K562 (cell line): ENCODE results near the gene GRIK5. TPM values are rescaled to one million over a fixed set of nuclear protein-coding genes. Genes with fewer than 3 reads are reported as not detected.

Experiments
- ADNP ChIP-seq: fragments of 200-800 bp; sonication (Bioruptor generic); IDR thresholded peaks from 2 replicates; pipeline ENCODE4 v1.6.1; 2016; ENCODE audit warnings: missing genetic modification characterization, missing compliant biosample characterization
- FOXA3 ChIP-seq, 2 experiments: fragments of 450-650 bp in 1 of 2; sonication (generic) in 1 of 2; formaldehyde crosslinking; IDR thresholded peaks in 1 of 2; conservative IDR thresholded peaks in 1 of 2; 2 replicates each; pipeline versions ENCODE4 v1.4.0 to v1.8.0; 2020 to 2022; ENCODE audit warnings: mild to moderate bottlenecking in 2 of 2, missing genetic modification reagents in 1 of 2
- GTF2E2 ChIP-seq: fragments of 200-800 bp; sonication (Bioruptor generic); IDR thresholded peaks from 2 replicates; pipeline ENCODE4 v1.6.1; 2016; ENCODE audit warnings: missing genetic modification characterization, missing compliant biosample characterization
- KAT2B ChIP-seq: IDR thresholded peaks from one replicate; pipeline ENCODE4 v1.6.1; 2012; ENCODE audit warnings: low read depth, mild to moderate bottlenecking, control low read depth, inconsistent platforms, low read length, moderate library complexity
- KAT8 ChIP-seq: fragments of 450-650 bp; IDR thresholded peaks from 2 replicates; pipeline ENCODE4 v1.6.1; 2016; ENCODE audit warnings: low read depth, mild to moderate bottlenecking
- KDM4B ChIP-seq, 2 experiments: fragments of 450-650 bp in 1 of 2; sonication (generic) in 1 of 2; IDR thresholded peaks; 2 replicates each; pipeline ENCODE4 v1.6.1; 2016 to 2017; ENCODE audit warnings: borderline replicate concordance in 2 of 2, antibody characterized with exemption in 1 of 2, low read depth in 1 of 2, mild to moderate bottlenecking in 1 of 2
- NFRKB ChIP-seq: fragments of 450-650 bp; IDR thresholded peaks from 2 replicates; pipeline ENCODE4 v1.6.1; 2016; ENCODE audit warnings: low read depth
- POLR2A ChIP-seq: fragments of 450-650 bp; conservative IDR thresholded peaks from 2 replicates; pipeline ENCODE4 v1.6.1; 2016
- POLR3G ChIP-seq: IDR thresholded peaks from 2 replicates; pipeline ENCODE4 v1.6.1; 2011; ENCODE audit not compliant: insufficient read length, insufficient replicate concordance; ENCODE audit errors: extremely low read depth
- PYGO2 ChIP-seq: fragments of 450-650 bp; IDR thresholded peaks from 2 replicates; pipeline ENCODE4 v1.6.1; 2016; ENCODE audit warnings: mild to moderate bottlenecking, missing genetic modification characterization, moderate library complexity, missing compliant biosample characterization
- SAFB ChIP-seq: fragments of 200-400 bp; formaldehyde crosslinking; IDR thresholded peaks from 2 replicates; pipeline ENCODE4 v1.6.1; 2017; ENCODE audit warnings: low read depth, low read length, borderline replicate concordance
- TAF15 ChIP-seq: fragments of 200-400 bp; formaldehyde crosslinking; IDR thresholded peaks from 2 replicates; pipeline ENCODE4 v1.6.1; 2017; ENCODE audit warnings: mild to moderate bottlenecking, low read depth, low read length, moderate library complexity
- ZBTB17 ChIP-seq: fragments of 450-650 bp; formaldehyde crosslinking; IDR thresholded peaks from 2 replicates; pipeline ENCODE4 v1.4.0; 2020; ENCODE audit warnings: mild to moderate bottlenecking
- ZNF41 ChIP-seq: fragments of 250-450 bp; sonication (Bioruptor Pico); conservative IDR thresholded peaks from 2 replicates; pipeline ENCODE4 v1.4.0; 2020; ENCODE audit warnings: mild to moderate bottlenecking
- polyA plus RNA-seq, 8 experiments: library from polyadenylated mRNA; depleted of rRNA in 4 of 8; stranded (reverse) in 5 of 8; unstranded in 3 of 8; fragments of >200 nt; fragmentation: Nextera tagmentation in 2 of 8; fragmentation: Illumina TruSeq in 1 of 8; extraction: Ambion mirVana in 2 of 8; extraction: Trizol in 1 of 8; gene quantifications; 2 replicates each; pipeline versions ENCODE4 v1.2.1 to v1.2.3, GENCODE V29; 2011 to 2014; ENCODE audit warnings: inconsistent platforms in 1 of 8, missing spikeins in 1 of 8
- total RNA-seq, 7 experiments: library from RNA; depleted of rRNA in 6 of 7; stranded (reverse); fragments of >200 nt in 6 of 7; fragmentation: Illumina TruSeq in 2 of 7; extraction: Trizol in 2 of 7; gene quantifications; 2 replicates each; pipeline versions ENCODE4 v1.2.1 to v1.2.3, GENCODE V29; 2011 to 2021; ENCODE audit warnings: low replicate concordance in 1 of 7
- TF ChIP-seq, protein P1 (sequence below): fragments of 450-650 bp; IDR thresholded peaks from 2 replicates; pipeline ENCODE4 v1.6.1; 2017; ENCODE audit warnings: antibody characterized with exemption, mild to moderate bottlenecking
- TF ChIP-seq, protein P2 (sequence below): sonication (generic); formaldehyde crosslinking; IDR thresholded peaks from 2 replicates; pipeline ENCODE4 v1.8.1; 2023; ENCODE audit warnings: mild to moderate bottlenecking, missing genetic modification reagents
- TF ChIP-seq, protein P3 (sequence below), 3 experiments: IDR thresholded peaks in 2 of 3; conservative IDR thresholded peaks in 1 of 3; 2 replicates each; pipeline ENCODE4 v1.5.1; 2011 to 2012; ENCODE audit warnings: low read length in 3 of 3, mild to moderate bottlenecking in 3 of 3, control low read depth in 2 of 3, improper control_type of control experiment in 1 of 3, inconsistent platforms in 1 of 3, low read depth in 1 of 3, mixed read lengths in 1 of 3, moderate library complexity in 1 of 3; ENCODE audit not compliant: insufficient read depth in 2 of 3

GRIK5 gene
- total and polyA plus RNA-seq, 9 of the 15 experiments (the other 6 are each of a cell fraction or from before 2014, with no cell fraction given) = 0.04 to 0.55 (median 0.27) TPM; not detected in 2

DNA sequence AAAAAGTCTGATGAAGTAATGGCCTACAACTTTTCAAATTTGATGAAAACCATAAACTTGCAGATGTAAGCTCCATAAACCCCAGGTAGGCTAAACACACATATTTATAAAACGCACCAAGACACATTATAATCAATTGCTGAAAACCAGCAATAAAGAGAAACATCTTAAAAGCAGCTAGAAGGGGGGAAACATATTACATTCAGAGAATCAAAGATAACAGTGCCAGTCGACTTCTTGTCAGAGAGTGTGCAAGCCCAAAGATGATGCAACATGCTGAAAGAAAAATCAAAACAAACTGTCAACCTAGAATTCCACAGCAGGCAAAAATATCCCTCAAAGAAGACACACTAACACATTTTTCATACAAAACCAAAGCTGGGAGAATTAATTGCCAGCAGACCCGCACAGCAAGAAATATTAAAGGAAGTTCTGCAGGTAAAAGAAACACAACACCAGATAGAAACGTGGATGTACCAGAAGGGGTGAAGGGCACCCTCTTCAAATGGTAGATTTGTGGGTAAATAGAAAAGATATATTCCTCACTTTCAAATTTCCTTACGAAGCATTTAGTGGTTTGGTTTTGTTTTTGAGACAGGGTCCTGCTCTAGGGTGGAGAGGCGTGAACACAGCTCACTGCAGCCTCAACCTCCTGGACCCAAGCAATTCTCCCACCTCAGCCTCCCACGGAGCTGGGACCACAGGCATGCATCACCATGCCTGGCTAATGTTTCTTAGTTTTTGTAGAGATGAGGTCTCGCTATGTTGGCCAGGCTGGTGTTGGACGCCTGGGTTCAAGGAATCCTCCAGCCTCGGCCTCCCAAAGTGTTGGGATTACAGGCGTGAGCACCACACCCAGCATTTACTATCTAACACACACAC lies 59.5 kb downstream of the GRIK5 start (continued):
- TF ChIP-seq, protein P1, sequence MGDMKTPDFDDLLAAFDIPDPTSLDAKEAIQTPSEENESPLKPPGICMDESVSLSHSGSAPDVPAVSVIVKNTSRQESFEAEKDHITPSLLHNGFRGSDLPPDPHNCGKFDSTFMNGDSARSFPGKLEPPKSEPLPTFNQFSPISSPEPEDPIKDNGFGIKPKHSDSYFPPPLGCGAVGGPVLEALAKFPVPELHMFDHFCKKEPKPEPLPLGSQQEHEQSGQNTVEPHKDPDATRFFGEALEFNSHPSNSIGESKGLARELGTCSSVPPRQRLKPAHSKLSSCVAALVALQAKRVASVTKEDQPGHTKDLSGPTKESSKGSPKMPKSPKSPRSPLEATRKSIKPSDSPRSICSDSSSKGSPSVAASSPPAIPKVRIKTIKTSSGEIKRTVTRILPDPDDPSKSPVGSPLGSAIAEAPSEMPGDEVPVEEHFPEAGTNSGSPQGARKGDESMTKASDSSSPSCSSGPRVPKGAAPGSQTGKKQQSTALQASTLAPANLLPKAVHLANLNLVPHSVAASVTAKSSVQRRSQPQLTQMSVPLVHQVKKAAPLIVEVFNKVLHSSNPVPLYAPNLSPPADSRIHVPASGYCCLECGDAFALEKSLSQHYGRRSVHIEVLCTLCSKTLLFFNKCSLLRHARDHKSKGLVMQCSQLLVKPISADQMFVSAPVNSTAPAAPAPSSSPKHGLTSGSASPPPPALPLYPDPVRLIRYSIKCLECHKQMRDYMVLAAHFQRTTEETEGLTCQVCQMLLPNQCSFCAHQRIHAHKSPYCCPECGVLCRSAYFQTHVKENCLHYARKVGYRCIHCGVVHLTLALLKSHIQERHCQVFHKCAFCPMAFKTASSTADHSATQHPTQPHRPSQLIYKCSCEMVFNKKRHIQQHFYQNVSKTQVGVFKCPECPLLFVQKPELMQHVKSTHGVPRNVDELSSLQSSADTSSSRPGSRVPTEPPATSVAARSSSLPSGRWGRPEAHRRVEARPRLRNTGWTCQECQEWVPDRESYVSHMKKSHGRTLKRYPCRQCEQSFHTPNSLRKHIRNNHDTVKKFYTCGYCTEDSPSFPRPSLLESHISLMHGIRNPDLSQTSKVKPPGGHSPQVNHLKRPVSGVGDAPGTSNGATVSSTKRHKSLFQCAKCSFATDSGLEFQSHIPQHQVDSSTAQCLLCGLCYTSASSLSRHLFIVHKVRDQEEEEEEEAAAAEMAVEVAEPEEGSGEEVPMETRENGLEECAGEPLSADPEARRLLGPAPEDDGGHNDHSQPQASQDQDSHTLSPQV = peak; percentile 90
- TF ChIP-seq SAFB (no peak), NFRKB (peak; percentile 89), ZNF41 (peak; percentile 73; the same call in 1 of the 2 replicates), KAT2B (no peak), ZBTB17 (CRISPR knock-in tag) (peak; percentile 30; the same call in 1 of the 2 replicates), KAT8 (no peak), POLR2A (no peak), GTF2E2 (tag) (0 out of 2 replicates have a peak, but pooled peaks have one; percentile 5), FOXA3 (CRISPR knock-in tag; conservative IDR thresholded peaks at IDR 0.05 in 1 of 2, IDR thresholded peaks at IDR 0.05 in 1 of 2) (peak in 1 of 2 experiments; percentile 38; a peak in 1 of 4 replicates), ADNP (tag) (no peak), POLR3G (no peak), TAF15 (no peak), PYGO2 (no peak), KDM4B (IDR thresholded peaks at IDR 0.05; ENCODE audit: borderline replicate concordance in 2 of 2, low read depth in 1 of 2) (no peak)
- TF ChIP-seq, protein P2, sequence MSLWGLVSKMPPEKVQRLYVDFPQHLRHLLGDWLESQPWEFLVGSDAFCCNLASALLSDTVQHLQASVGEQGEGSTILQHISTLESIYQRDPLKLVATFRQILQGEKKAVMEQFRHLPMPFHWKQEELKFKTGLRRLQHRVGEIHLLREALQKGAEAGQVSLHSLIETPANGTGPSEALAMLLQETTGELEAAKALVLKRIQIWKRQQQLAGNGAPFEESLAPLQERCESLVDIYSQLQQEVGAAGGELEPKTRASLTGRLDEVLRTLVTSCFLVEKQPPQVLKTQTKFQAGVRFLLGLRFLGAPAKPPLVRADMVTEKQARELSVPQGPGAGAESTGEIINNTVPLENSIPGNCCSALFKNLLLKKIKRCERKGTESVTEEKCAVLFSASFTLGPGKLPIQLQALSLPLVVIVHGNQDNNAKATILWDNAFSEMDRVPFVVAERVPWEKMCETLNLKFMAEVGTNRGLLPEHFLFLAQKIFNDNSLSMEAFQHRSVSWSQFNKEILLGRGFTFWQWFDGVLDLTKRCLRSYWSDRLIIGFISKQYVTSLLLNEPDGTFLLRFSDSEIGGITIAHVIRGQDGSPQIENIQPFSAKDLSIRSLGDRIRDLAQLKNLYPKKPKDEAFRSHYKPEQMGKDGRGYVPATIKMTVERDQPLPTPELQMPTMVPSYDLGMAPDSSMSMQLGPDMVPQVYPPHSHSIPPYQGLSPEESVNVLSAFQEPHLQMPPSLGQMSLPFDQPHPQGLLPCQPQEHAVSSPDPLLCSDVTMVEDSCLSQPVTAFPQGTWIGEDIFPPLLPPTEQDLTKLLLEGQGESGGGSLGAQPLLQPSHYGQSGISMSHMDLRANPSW (CRISPR knock-in tag) = no peak
- TF ChIP-seq, protein P3, sequence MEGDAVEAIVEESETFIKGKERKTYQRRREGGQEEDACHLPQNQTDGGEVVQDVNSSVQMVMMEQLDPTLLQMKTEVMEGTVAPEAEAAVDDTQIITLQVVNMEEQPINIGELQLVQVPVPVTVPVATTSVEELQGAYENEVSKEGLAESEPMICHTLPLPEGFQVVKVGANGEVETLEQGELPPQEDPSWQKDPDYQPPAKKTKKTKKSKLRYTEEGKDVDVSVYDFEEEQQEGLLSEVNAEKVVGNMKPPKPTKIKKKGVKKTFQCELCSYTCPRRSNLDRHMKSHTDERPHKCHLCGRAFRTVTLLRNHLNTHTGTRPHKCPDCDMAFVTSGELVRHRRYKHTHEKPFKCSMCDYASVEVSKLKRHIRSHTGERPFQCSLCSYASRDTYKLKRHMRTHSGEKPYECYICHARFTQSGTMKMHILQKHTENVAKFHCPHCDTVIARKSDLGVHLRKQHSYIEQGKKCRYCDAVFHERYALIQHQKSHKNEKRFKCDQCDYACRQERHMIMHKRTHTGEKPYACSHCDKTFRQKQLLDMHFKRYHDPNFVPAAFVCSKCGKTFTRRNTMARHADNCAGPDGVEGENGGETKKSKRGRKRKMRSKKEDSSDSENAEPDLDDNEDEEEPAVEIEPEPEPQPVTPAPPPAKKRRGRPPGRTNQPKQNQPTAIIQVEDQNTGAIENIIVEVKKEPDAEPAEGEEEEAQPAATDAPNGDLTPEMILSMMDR (IDR thresholded peaks at IDR 0.05 in 2 of 3, conservative IDR thresholded peaks at IDR 0.05 in 1 of 3; ENCODE audit: insufficient read depth in 2 of 3, low read depth in 1 of 3, low read length in 3 of 3) = no peak
